HL-60 (cell line): ENCODE data around the gene COP1.

Source experiments
- CTCF ChIP-seq: IDR thresholded peaks from one replicate; pipeline ENCODE4 v1.5.1; 2011; ENCODE audit warnings: low read length, control low read depth, inconsistent platforms; ENCODE audit not compliant: insufficient read depth
- POLR2AphosphoS5 ChIP-seq: IDR thresholded peaks from 2 replicates; pipeline ENCODE4 v1.6.1; 2012; ENCODE audit warnings: low read depth
- SPI1 ChIP-seq: IDR thresholded peaks from 2 replicates; pipeline ENCODE4 v1.6.1; 2012; ENCODE audit warnings: low read depth, mild to moderate bottlenecking, borderline replicate concordance
- TF ChIP-seq, protein P1 (sequence below): IDR thresholded peaks from 2 replicates; pipeline ENCODE4 v1.6.1; 2012; ENCODE audit warnings: low read depth; ENCODE audit not compliant: insufficient replicate concordance

DNA sequence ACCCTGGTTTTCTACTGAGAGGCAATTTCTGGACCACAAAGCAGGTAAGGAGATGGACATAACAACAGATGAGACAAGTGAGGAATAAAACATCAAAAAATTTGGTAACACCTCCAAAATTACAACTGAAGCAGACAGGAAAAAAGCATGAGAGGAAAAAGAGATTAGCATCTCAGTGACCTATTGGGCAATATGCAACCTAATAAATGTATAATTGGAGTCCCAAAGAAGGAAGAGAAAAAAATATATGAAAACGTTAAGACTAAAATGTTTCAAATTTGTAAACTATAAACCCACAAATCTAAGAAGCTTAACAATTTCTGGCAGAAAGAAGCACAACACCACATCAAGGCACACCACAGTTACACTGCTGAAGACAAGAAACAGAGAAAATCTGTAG, 255.5 kb downstream of the COP1 start:
- TF ChIP-seq SPI1 (no peak), CTCF (no peak), POLR2AphosphoS5 (no peak)
- TF ChIP-seq, protein P1, sequence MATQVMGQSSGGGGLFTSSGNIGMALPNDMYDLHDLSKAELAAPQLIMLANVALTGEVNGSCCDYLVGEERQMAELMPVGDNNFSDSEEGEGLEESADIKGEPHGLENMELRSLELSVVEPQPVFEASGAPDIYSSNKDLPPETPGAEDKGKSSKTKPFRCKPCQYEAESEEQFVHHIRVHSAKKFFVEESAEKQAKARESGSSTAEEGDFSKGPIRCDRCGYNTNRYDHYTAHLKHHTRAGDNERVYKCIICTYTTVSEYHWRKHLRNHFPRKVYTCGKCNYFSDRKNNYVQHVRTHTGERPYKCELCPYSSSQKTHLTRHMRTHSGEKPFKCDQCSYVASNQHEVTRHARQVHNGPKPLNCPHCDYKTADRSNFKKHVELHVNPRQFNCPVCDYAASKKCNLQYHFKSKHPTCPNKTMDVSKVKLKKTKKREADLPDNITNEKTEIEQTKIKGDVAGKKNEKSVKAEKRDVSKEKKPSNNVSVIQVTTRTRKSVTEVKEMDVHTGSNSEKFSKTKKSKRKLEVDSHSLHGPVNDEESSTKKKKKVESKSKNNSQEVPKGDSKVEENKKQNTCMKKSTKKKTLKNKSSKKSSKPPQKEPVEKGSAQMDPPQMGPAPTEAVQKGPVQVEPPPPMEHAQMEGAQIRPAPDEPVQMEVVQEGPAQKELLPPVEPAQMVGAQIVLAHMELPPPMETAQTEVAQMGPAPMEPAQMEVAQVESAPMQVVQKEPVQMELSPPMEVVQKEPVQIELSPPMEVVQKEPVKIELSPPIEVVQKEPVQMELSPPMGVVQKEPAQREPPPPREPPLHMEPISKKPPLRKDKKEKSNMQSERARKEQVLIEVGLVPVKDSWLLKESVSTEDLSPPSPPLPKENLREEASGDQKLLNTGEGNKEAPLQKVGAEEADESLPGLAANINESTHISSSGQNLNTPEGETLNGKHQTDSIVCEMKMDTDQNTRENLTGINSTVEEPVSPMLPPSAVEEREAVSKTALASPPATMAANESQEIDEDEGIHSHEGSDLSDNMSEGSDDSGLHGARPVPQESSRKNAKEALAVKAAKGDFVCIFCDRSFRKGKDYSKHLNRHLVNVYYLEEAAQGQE = no peak
